Lower leg skin (tissue), 3 donors: Measurements from ENCODE around the gene DRC7.

ENCODE experiments used
- POLR2A ChIP-seq, 2 donors: fragments of 450-650 bp; IDR thresholded peaks; one replicate each; pipeline ENCODE4 v1.6.1; 2016 to 2017; ENCODE audit warnings: antibody characterized with exemption in 2 of 2, mild to moderate bottlenecking in 1 of 2, moderate library complexity in 1 of 2
- TF ChIP-seq, protein P1 (sequence below), 3 donors: fragments of 450-650 bp; IDR thresholded peaks; one replicate each; pipeline ENCODE4 v1.5.1; 2016; ENCODE audit warnings: antibody characterized with exemption in 3 of 3, mild to moderate bottlenecking in 3 of 3, moderate library complexity in 2 of 3

GRCh38 chr16:57762365-57763040 lies 67.9 kb downstream of the DRC7 start:
- TF ChIP-seq, protein P1, sequence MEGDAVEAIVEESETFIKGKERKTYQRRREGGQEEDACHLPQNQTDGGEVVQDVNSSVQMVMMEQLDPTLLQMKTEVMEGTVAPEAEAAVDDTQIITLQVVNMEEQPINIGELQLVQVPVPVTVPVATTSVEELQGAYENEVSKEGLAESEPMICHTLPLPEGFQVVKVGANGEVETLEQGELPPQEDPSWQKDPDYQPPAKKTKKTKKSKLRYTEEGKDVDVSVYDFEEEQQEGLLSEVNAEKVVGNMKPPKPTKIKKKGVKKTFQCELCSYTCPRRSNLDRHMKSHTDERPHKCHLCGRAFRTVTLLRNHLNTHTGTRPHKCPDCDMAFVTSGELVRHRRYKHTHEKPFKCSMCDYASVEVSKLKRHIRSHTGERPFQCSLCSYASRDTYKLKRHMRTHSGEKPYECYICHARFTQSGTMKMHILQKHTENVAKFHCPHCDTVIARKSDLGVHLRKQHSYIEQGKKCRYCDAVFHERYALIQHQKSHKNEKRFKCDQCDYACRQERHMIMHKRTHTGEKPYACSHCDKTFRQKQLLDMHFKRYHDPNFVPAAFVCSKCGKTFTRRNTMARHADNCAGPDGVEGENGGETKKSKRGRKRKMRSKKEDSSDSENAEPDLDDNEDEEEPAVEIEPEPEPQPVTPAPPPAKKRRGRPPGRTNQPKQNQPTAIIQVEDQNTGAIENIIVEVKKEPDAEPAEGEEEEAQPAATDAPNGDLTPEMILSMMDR (IDR thresholded peaks at IDR 0.05), result no peak
- no peak for TF ChIP-seq POLR2A (IDR thresholded peaks at IDR 0.05)
